Muscle of leg (tissue), 16 donors: ENCODE data around the gene SPTB. TPM values are rescaled to one million over a fixed set of nuclear protein-coding genes. Genes with fewer than 3 reads are reported as not detected.

ENCODE experiments used
- DNase-seq: peaks from one replicate; pipeline ENCODE4 v3.0.0; 2013
- H3K27ac ChIP-seq: one replicate; pipeline ENCODE4 v1.5.1; 2013; ENCODE audit warnings: mild to moderate bottlenecking, low read length, control low read depth
- H3K27me3 ChIP-seq: one replicate; pipeline ENCODE4 v1.6.1; 2013; ENCODE audit warnings: low read length; ENCODE audit not compliant: control insufficient read depth, insufficient read depth
- H3K36me3 ChIP-seq: one replicate; pipeline ENCODE4 v1.6.1; 2013; ENCODE audit warnings: low read length; ENCODE audit not compliant: control insufficient read depth, insufficient read depth
- H3K4me1 ChIP-seq: one replicate; pipeline ENCODE4 v1.6.1; 2013; ENCODE audit warnings: low read length; ENCODE audit not compliant: control insufficient read depth, insufficient read depth
- H3K4me3 ChIP-seq: one replicate; pipeline ENCODE4 v1.5.1; 2013; ENCODE audit warnings: low read length, control low read depth
- H3K9me3 ChIP-seq: replicated peaks from 2 replicates; pipeline ENCODE4 v1.6.1; 2013; ENCODE audit warnings: low read depth, low read length; ENCODE audit not compliant: control insufficient read depth
- WGBS: methylation state at CpG from one replicate; pipeline ENCODE4 v1.1.5; 2013; ENCODE audit warnings: missing lambda C conversion rate; ENCODE audit not compliant: insufficient coverage; 5-methylcytosine and 5-hydroxymethylcytosine counted together
- long read RNA-seq, 11 donors: transcript quantifications; one replicate each; lab custom pipeline, GENCODE V29; 2026
- polyA plus RNA-seq, 8 donors: library from polyadenylated mRNA; unstranded; fragments of 120-200 nt; gene quantifications; one replicate each; pipeline versions ENCODE4 v1.2.1 to v1.2.3, GENCODE V29; 2013; ENCODE audit warnings: inconsistent platforms in 1 of 8, low replicate concordance in 1 of 8; ENCODE audit not compliant: insufficient read length in 8 of 8, insufficient read depth in 1 of 8
- total RNA-seq: library from RNA; stranded (reverse); fragments of 120-200 nt; gene quantifications from one replicate; pipeline ENCODE4 v1.2.4, GENCODE V29; 2013

The SPTB gene
- total RNA-seq, result 126 TPM
- 100 to 1,000 TPM in 6 of 8 donors, 10 to 100 TPM in 2; 80.2 to 202 (median 139) TPM for polyA plus RNA-seq
- long read RNA-seq, donor 1, full-length matches to known transcripts, result 4 of 4 reads
- long read RNA-seq, donor 1, partial matches to known transcripts, result 0 of 4 reads
- long read RNA-seq, donor 1, other reads (novel, unspliced or antisense), result 0 of 4 reads
- long read RNA-seq, donor 2, result 0 reads
- long read RNA-seq, donor 3, full-length matches to known transcripts, result 15 of 73 reads
- long read RNA-seq, donor 3, partial matches to known transcripts, result 58 of 73 reads
- long read RNA-seq, donor 3, other reads (novel, unspliced or antisense), result 0 of 73 reads
- long read RNA-seq, donor 4, full-length matches to known transcripts, result 5 of 10 reads
- long read RNA-seq, donor 4, partial matches to known transcripts, result 5 of 10 reads
- long read RNA-seq, donor 4, other reads (novel, unspliced or antisense), result 0 of 10 reads
- long read RNA-seq, donor 5, full-length matches to known transcripts, result 14 of 49 reads
- long read RNA-seq, donor 5, partial matches to known transcripts, result 35 of 49 reads
- long read RNA-seq, donor 5, other reads (novel, unspliced or antisense), result 0 of 49 reads
- long read RNA-seq, donor 6, full-length matches to known transcripts, result 12 of 21 reads
- long read RNA-seq, donor 6, partial matches to known transcripts, result 9 of 21 reads
- long read RNA-seq, donor 6, other reads (novel, unspliced or antisense), result 0 of 21 reads
- long read RNA-seq, donor 7, full-length matches to known transcripts, result 5 of 17 reads
- long read RNA-seq, donor 7, partial matches to known transcripts, result 12 of 17 reads
- long read RNA-seq, donor 7, other reads (novel, unspliced or antisense), result 0 of 17 reads
- long read RNA-seq, donor 8, full-length matches to known transcripts, result 5 of 28 reads
- long read RNA-seq, donor 8, partial matches to known transcripts, result 23 of 28 reads
- long read RNA-seq, donor 8, other reads (novel, unspliced or antisense), result 0 of 28 reads
- long read RNA-seq, donor 9, full-length matches to known transcripts, result 5 of 31 reads
- long read RNA-seq, donor 9, partial matches to known transcripts, result 26 of 31 reads
- long read RNA-seq, donor 9, other reads (novel, unspliced or antisense), result 0 of 31 reads
- long read RNA-seq, donor 10, full-length matches to known transcripts, result 3 of 37 reads
- long read RNA-seq, donor 10, partial matches to known transcripts, result 34 of 37 reads
- long read RNA-seq, donor 10, other reads (novel, unspliced or antisense), result 0 of 37 reads
- long read RNA-seq, donor 11, full-length matches to known transcripts, result 4 of 20 reads
- long read RNA-seq, donor 11, partial matches to known transcripts, result 16 of 20 reads
- long read RNA-seq, donor 11, other reads (novel, unspliced or antisense), result 0 of 20 reads

- WGBS, result under 1% methylated on average over 57 of the region's 61 CpGs
- Histone ChIP-seq H3K27me3 (peaks cover 51% of the 10 kb centered on the region), H3K36me3 (no peaks in the 10 kb centered on the region), H3K27ac (peak within 1 kb of the TSS; percentile 74), H3K4me3 (peak within 1 kb of the TSS; percentile 57), H3K4me1 (peaks cover 14% of the 10 kb centered on the region), H3K9me3 (no peaks in the 10 kb centered on the region)
- peak; percentile 67 for DNase-seq
Measured at GRCh38 chr14:64879635-64880220, at the start of gene SPTB. Gene SPTB, minus strand, starts transcription at chr14:64879907. Its CDS starts 56,813 bp downstream, at chr14:64823094.

GRCh38 chr14:64929014-64929359 lies 49.3 kb upstream of the SPTB start:
- Histone ChIP-seq H3K4me3 (no peak overlapping the region), H3K27me3 (no peaks in the 10 kb centered on the region), H3K36me3 (peaks cover 30% of the 10 kb centered on the region), H3K27ac (no peak overlapping the region), H3K9me3 (no peaks in the 10 kb centered on the region), H3K4me1 (peaks cover 4% of the 10 kb centered on the region)
- WGBS, result 85% methylated on average over 3 of the region's 3 CpGs
- DNase-seq, result no peak

GRCh38 chr14:64928239-64929013 lies 48.7 kb upstream of the SPTB start:
- WGBS, result 73% methylated on average over 4 of the region's 7 CpGs
- H3K27me3 ChIP-seq, result no peaks in the 10 kb centered on the region
- H3K4me1 ChIP-seq, result peaks cover 2% of the 10 kb centered on the region
- H3K9me3 ChIP-seq, result no peaks in the 10 kb centered on the region
- no peak overlapping the region for H3K4me3 ChIP-seq
- H3K36me3 ChIP-seq, result peaks cover 30% of the 10 kb centered on the region
- no peak overlapping the region for H3K27ac ChIP-seq
- no peak for DNase-seq

GRCh38 chr14:64927031-64927430 lies 47.3 kb upstream of the SPTB start:
- peaks cover 2% of the 10 kb centered on the region for H3K4me1 ChIP-seq
- 95% methylated on average over 2 of the region's 3 CpGs for WGBS
- peaks cover 27% of the 10 kb centered on the region for H3K36me3 ChIP-seq
- no peak for DNase-seq
- no peak overlapping the region for H3K27ac ChIP-seq
- H3K4me3 ChIP-seq, result no peak overlapping the region
- H3K9me3 ChIP-seq, result no peaks in the 10 kb centered on the region
- no peaks in the 10 kb centered on the region for H3K27me3 ChIP-seq

- DNase-seq, result no peak
- peaks cover 27% of the 10 kb centered on the region for H3K36me3 ChIP-seq
- no CpG with 5 or more reads among the region's 4 CpGs for WGBS
Measured at GRCh38 chr14:64926398-64926995, 46.8 kb upstream of the SPTB start.

GRCh38 chr14:64923015-64923414 lies 43.3 kb upstream of the SPTB start:
- H3K36me3 ChIP-seq, result peaks cover 14% of the 10 kb centered on the region
- no CpG with 5 or more reads among the region's 3 CpGs for WGBS

More at GRCh38 chr14:64926398-64926995, 46.8 kb upstream of the SPTB start:
- Histone ChIP-seq H3K9me3 (no peaks in the 10 kb centered on the region), H3K4me1 (peaks cover 2% of the 10 kb centered on the region), H3K27ac (no peak overlapping the region), H3K27me3 (no peaks in the 10 kb centered on the region), H3K4me3 (no peak overlapping the region)

GRCh38 chr14:64920465-64920864 lies 40.8 kb upstream of the SPTB start:
- no peaks in the 10 kb centered on the region for H3K4me1 ChIP-seq
- peaks cover 2% of the 10 kb centered on the region for H3K36me3 ChIP-seq
- DNase-seq, result no peak
- H3K27ac ChIP-seq, result no peak overlapping the region
- no CpG with 5 or more reads among the region's 2 CpGs for WGBS
- no peaks in the 10 kb centered on the region for H3K27me3 ChIP-seq
- no peak overlapping the region for H3K4me3 ChIP-seq
- H3K9me3 ChIP-seq, result no peaks in the 10 kb centered on the region

More at GRCh38 chr14:64923015-64923414, 43.3 kb upstream of the SPTB start:
- Histone ChIP-seq H3K27ac (no peak overlapping the region), H3K27me3 (no peaks in the 10 kb centered on the region), H3K4me3 (no peak overlapping the region), H3K9me3 (no peaks in the 10 kb centered on the region), H3K4me1 (no peaks in the 10 kb centered on the region)
- DNase-seq, result no peak

GRCh38 chr14:64919618-64920017 lies 39.9 kb upstream of the SPTB start:
- Histone ChIP-seq H3K9me3 (no peaks in the 10 kb centered on the region), H3K27me3 (no peaks in the 10 kb centered on the region), H3K27ac (no peak overlapping the region), H3K4me1 (peaks cover 6% of the 10 kb centered on the region), H3K36me3 (no peaks in the 10 kb centered on the region), H3K4me3 (no peak overlapping the region)
- 85% methylated on average over 4 of the region's 5 CpGs for WGBS
- DNase-seq, result no peak
